IMR-90 (cell line): Measurements from ENCODE around the gene C14orf180. TPM values are rescaled to one million over a fixed set of nuclear protein-coding genes. Genes with fewer than 3 reads are reported as not detected.

Experiments used
- ATAC-seq: fragments of 200-7000 bp; cut with Tn5 transposase; 2 replicates; pipeline ENCODE4 v1.9.1; 2020; ENCODE audit warnings: low read depth, mild to moderate bottlenecking, moderate library complexity
- BruUV-seq: library from RNA; stranded (reverse); fragments of 400-500 nt; replicated peaks from 2 replicates; lab custom pipeline; 2021; lab: Mats Ljungman, UMichigan
- CTCF ChIA-PET: fragments of 300-600 bp; formaldehyde crosslinking; extraction: SDS; loops from one replicate; lab custom pipeline; 2021; ENCODE audit warnings: antibody characterized with exemption; lab: Yijun Ruan, JAX
- POLR2A ChIA-PET: fragments of 300-600 bp; sonication (Branson Sonifier 250); formaldehyde crosslinking; loops from one replicate; lab custom pipeline; 2022; ENCODE audit warnings: antibody characterized with exemption; ENCODE audit not compliant: unreplicated experiment; lab: Charles Lee
- DNase-seq: peaks from one replicate; pipeline ENCODE4 v3.0.0; 2013
- H2AFZ ChIP-seq: replicated peaks from 2 replicates; pipeline ENCODE3; 2013; ENCODE audit warnings: low read length, mild to moderate bottlenecking; ENCODE audit not compliant: poor library complexity
- H2AK5ac ChIP-seq: 2 replicates; pipeline ENCODE4 v1.6.1; 2013; ENCODE audit warnings: low read depth, low read length, inconsistent platforms
- H2AK9ac ChIP-seq: replicated peaks from 2 replicates; pipeline ENCODE3; 2013; ENCODE audit warnings: mild to moderate bottlenecking, low read depth, low read length, moderate library complexity; ENCODE audit not compliant: poor library complexity
- H2BK120ac ChIP-seq: 2 replicates; pipeline ENCODE4 v1.6.1; 2013; ENCODE audit warnings: low read depth, low read length, inconsistent platforms
- H2BK15ac ChIP-seq: 3 replicates; pipeline ENCODE4 v1.6.1; 2013; ENCODE audit warnings: low read depth, low read length, inconsistent platforms
- H2BK20ac ChIP-seq: 2 replicates; pipeline ENCODE4 v1.6.1; 2013; ENCODE audit warnings: low read depth, mild to moderate bottlenecking, inconsistent platforms, low read length, moderate library complexity
- H2BK5ac ChIP-seq: 2 replicates; pipeline ENCODE4 v1.6.1; 2013; ENCODE audit warnings: mild to moderate bottlenecking, low read depth, low read length, inconsistent platforms; ENCODE audit not compliant: poor library complexity, severe bottlenecking
- H3K14ac ChIP-seq: replicated peaks from 2 replicates; pipeline ENCODE4 v1.6.1; 2013; ENCODE audit warnings: low read depth, low read length, inconsistent platforms
- H3K18ac ChIP-seq: 2 replicates; pipeline ENCODE4 v1.6.1; 2013; ENCODE audit warnings: low read depth, low read length, control low read depth
- H3K23ac ChIP-seq: 2 replicates; pipeline ENCODE4 v1.6.1; 2013; ENCODE audit warnings: low read depth, low read length, inconsistent platforms
- H3K27ac ChIP-seq: 2 replicates; pipeline ENCODE4 v1.5.1; 2013; ENCODE audit warnings: mild to moderate bottlenecking, control low read depth, low read length; ENCODE audit not compliant: insufficient read depth
- H3K27me3 ChIP-seq: 2 replicates; pipeline ENCODE4 v1.6.1; 2013; ENCODE audit warnings: low read length; ENCODE audit not compliant: control insufficient read depth, insufficient read depth
- H3K36me3 ChIP-seq: 2 replicates; pipeline ENCODE4 v1.6.1; 2013; ENCODE audit warnings: low read length, mixed read lengths; ENCODE audit not compliant: control insufficient read depth, insufficient read depth
- H3K4ac ChIP-seq: 2 replicates; pipeline ENCODE4 v1.6.1; 2013; ENCODE audit warnings: low read depth, low read length, inconsistent platforms
- H3K4me1 ChIP-seq: 2 replicates; pipeline ENCODE4 v1.6.1; 2013; ENCODE audit warnings: low read length, mixed read lengths; ENCODE audit not compliant: control insufficient read depth, insufficient read depth
- H3K4me2 ChIP-seq: 2 replicates; pipeline ENCODE4 v1.6.1; 2013; ENCODE audit warnings: low read depth, mild to moderate bottlenecking, control low read depth, low read length, moderate library complexity
- H3K4me3 ChIP-seq: 2 replicates; pipeline ENCODE4 v1.5.1; 2013; ENCODE audit warnings: low read depth, mild to moderate bottlenecking, control low read depth, low read length, moderate library complexity; ENCODE audit not compliant: insufficient read depth
- H3K56ac ChIP-seq: 2 replicates; pipeline ENCODE4 v1.6.1; 2013; ENCODE audit warnings: low read length, inconsistent platforms; ENCODE audit not compliant: insufficient read depth; ENCODE audit errors: extremely low read depth
- H3K79me1 ChIP-seq, 2 experiments: 2 replicates each; pipeline ENCODE4 v1.6.1; 2013; ENCODE audit warnings: low read length in 2 of 2, inconsistent platforms in 1 of 2, low read depth in 1 of 2
- H3K9ac ChIP-seq: 2 replicates; pipeline ENCODE4 v1.6.1; 2013; ENCODE audit warnings: low read depth, low read length, control low read depth
- H3K9me1 ChIP-seq: 2 replicates; pipeline ENCODE4 v1.6.1; 2013; ENCODE audit warnings: low read length, inconsistent platforms; ENCODE audit not compliant: insufficient read depth
- H3K9me3 ChIP-seq: 2 replicates; pipeline ENCODE4 v1.6.1; 2013; ENCODE audit warnings: low read length; ENCODE audit not compliant: control insufficient read depth, insufficient read depth
- H4K20me1 ChIP-seq: 2 replicates; pipeline ENCODE4 v1.6.1; 2013; ENCODE audit warnings: low read length, inconsistent platforms; ENCODE audit not compliant: insufficient read depth
- H4K5ac ChIP-seq: 2 replicates; pipeline ENCODE4 v1.6.1; 2013; ENCODE audit warnings: mild to moderate bottlenecking, low read depth, low read length, control low read depth
- H4K8ac ChIP-seq, 2 experiments: 2 replicates each; pipeline ENCODE4 v1.6.1; 2013; ENCODE audit warnings: low read depth in 2 of 2, low read length in 2 of 2, control low read depth in 1 of 2, inconsistent platforms in 1 of 2
- H4K91ac ChIP-seq: 2 replicates; pipeline ENCODE4 v1.6.1; 2013; ENCODE audit warnings: low read depth, low read length, inconsistent platforms; ENCODE audit not compliant: insufficient read depth
- BHLHE40 ChIP-seq: fragments of 150-350 bp; IDR thresholded peaks from 2 replicates; pipeline ENCODE4 v1.6.1; 2016; ENCODE audit warnings: mild to moderate bottlenecking, low read depth, low read length
- CEBPB ChIP-seq: IDR thresholded peaks from 2 replicates; pipeline ENCODE4 v1.6.1; 2012; ENCODE audit warnings: low read depth, low read length, improper control_type of control experiment
- CHD1 ChIP-seq: IDR thresholded peaks from 2 replicates; pipeline ENCODE4 v1.6.1; 2012; ENCODE audit warnings: low read depth, low read length, improper control_type of control experiment
- CTCF ChIP-seq: conservative IDR thresholded peaks from 2 replicates; pipeline ENCODE4 v1.5.1; 2012; ENCODE audit warnings: mild to moderate bottlenecking, low read depth, low read length, improper control_type of control experiment
- FOS ChIP-seq: fragments of 150-350 bp; IDR thresholded peaks from 2 replicates; pipeline ENCODE4 v1.6.1; 2016; ENCODE audit warnings: low read depth, low read length
- MAZ ChIP-seq: IDR thresholded peaks from 2 replicates; pipeline ENCODE4 v1.6.1; 2012; ENCODE audit warnings: low read depth, mild to moderate bottlenecking, low read length, improper control_type of control experiment, moderate library complexity, borderline replicate concordance
- MXI1 ChIP-seq: IDR thresholded peaks from 2 replicates; pipeline ENCODE4 v1.6.1; 2012; ENCODE audit warnings: low read depth, mild to moderate bottlenecking, low read length, moderate library complexity, borderline replicate concordance
- NFE2L2 ChIP-seq: fragments of 150-350 bp; IDR thresholded peaks from 2 replicates; pipeline ENCODE4 v1.6.1; 2016; ENCODE audit warnings: low read depth, mild to moderate bottlenecking, low read length
- POLR2A ChIP-seq: IDR thresholded peaks from 2 replicates; pipeline ENCODE4 v1.6.1; 2012; ENCODE audit warnings: mild to moderate bottlenecking, low read depth, low read length
- RAD21 ChIP-seq: IDR thresholded peaks from 2 replicates; pipeline ENCODE4 v1.6.1; 2012; ENCODE audit warnings: low read length, improper control_type of control experiment
- RCOR1 ChIP-seq: IDR thresholded peaks from 2 replicates; pipeline ENCODE4 v1.6.1; 2012; ENCODE audit warnings: mild to moderate bottlenecking, low read length, improper control_type of control experiment; ENCODE audit not compliant: insufficient replicate concordance
- RFX5 ChIP-seq: IDR thresholded peaks from 2 replicates; pipeline ENCODE4 v1.8.0; 2012; ENCODE audit warnings: low read depth, mild to moderate bottlenecking, low read length, moderate library complexity
- SMC3 ChIP-seq: fragments of 150-350 bp; IDR thresholded peaks from 2 replicates; pipeline ENCODE4 v1.6.1; 2016; ENCODE audit warnings: low read depth, mild to moderate bottlenecking, antibody characterized with exemption, low read length, moderate library complexity
- USF2 ChIP-seq: fragments of 150-350 bp; IDR thresholded peaks from 2 replicates; pipeline ENCODE4 v1.6.1; 2017; ENCODE audit warnings: mild to moderate bottlenecking, antibody characterized with exemption, low read length, low read depth
- WGBS, 2 experiments: methylation state at CpG; one replicate each; pipeline versions ENCODE4 v1.1.5 to v1.1.7; 2013; ENCODE audit warnings: missing lambda C conversion rate in 2 of 2; ENCODE audit not compliant: insufficient read length in 1 of 2; ENCODE audit errors: extremely low coverage in 2 of 2; 5-methylcytosine and 5-hydroxymethylcytosine counted together
- dilution Hi-C: fragments of 300-500 bp; cut with HindIII; formaldehyde crosslinking; loops from one replicate; pipeline ENCODE4 v1.14.3; 2018; ENCODE audit warnings: low sequenced_read_pairs; ENCODE audit not compliant: unreplicated experiment
- in situ Hi-C: fragments of 300-500 bp; cut with MboI; formaldehyde crosslinking; loops from 3 replicates; pipeline ENCODE4 v1.14.3; 2019; ENCODE audit warnings: low sequenced_read_pairs, inconsistent platforms, mixed read lengths
- intact Hi-C: fragments of 100-400 bp; cut with micrococcal nuclease; formaldehyde crosslinking; loops from 2 replicates; pipeline ENCODE4 v1.10.0; 2022
- polyA plus RNA-seq, 3 experiments: library from polyadenylated mRNA; depleted of rRNA; stranded (reverse); fragments of >200 nt; gene quantifications; 2 replicates each; pipeline ENCODE4 v1.2.3, GENCODE V29; 2012; ENCODE audit warnings: low replicate concordance in 1 of 3
- total RNA-seq: library from RNA; depleted of rRNA; stranded (reverse); fragments of >200 nt; gene quantifications from 2 replicates; pipeline ENCODE4 v1.2.3, GENCODE V29; 2012
- TF ChIP-seq, protein P1 (sequence below): fragments of 150-350 bp; IDR thresholded peaks from 2 replicates; pipeline ENCODE4 v1.6.1; 2016; ENCODE audit warnings: low read depth, mild to moderate bottlenecking, low read length, moderate library complexity, borderline replicate concordance

C14orf180 gene
- total and polyA plus RNA-seq, 2 of the 4 experiments (the other 2 are of a cell fraction), result not detected

DNA sequence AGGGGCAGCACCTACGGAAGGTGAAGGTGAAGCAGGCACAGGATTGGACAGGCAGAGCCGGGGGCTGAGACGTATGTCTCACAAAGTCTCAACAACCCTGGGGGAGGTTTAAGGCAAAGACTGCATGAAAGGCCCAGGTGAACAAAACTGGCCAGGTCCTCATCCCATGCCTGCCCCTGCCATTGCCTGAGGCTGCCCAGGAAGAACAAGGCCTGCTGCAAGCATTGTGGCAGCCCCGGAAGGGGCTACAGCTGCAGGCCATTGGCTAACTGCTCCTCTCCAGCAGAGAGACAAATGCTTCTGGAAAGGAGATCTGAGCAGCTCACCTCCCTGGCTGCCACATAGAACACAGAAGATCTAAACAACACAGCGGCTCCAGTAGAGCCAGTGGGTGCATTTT is 45.4 kb downstream of the C14orf180 start:
- in situ Hi-C loops (loop anchor here (25.0 kb wide), 1 partner anchor 538 kb away; the partner anchor contains the start of gene ASPG), intact Hi-C loops (no loop called here), dilution Hi-C loops (no loop called here)
- no peak overlapping the region for H2AK5ac ChIP-seq
- H4K20me1 ChIP-seq, result no peaks in the 10 kb centered on the region
- H3K14ac ChIP-seq, result no peak overlapping the region
- no peak overlapping the region for H4K5ac ChIP-seq
- POLR2A ChIA-PET, result no interaction called here
- H3K4me2 ChIP-seq, result no peak overlapping the region
- peaks cover 19% of the 10 kb centered on the region for H3K27me3 ChIP-seq
- ATAC-seq (no peak), DNase-seq (no peak)
- no TSS peak for BruUV-seq
- H3K9ac ChIP-seq, result no peak overlapping the region
- 42% methylated on average over 2 of the region's 5 CpGs; no CpG with 5 or more reads in 1 of the 2 experiments for WGBS, 2 experiments
- H2AK9ac ChIP-seq, result no peak overlapping the region
- no peak overlapping the region for H2BK20ac ChIP-seq
- CTCF ChIA-PET, result interaction anchor here (0.5 kb wide), 1 partner anchor 194 kb away, joined by 3 read pairs; no protein-coding TSS in a partner anchor
- no peak overlapping the region for H4K91ac ChIP-seq
- no peak overlapping the region for H2BK5ac ChIP-seq
- H3K27ac ChIP-seq, result no peak overlapping the region
- H3K79me1 ChIP-seq, result no peaks in the 10 kb centered on the region
- no peak for TF ChIP-seq CTCF
- no peak for TF ChIP-seq RFX5
- TF ChIP-seq RAD21, result no peak
- no peak for TF ChIP-seq POLR2A
- no peak for TF ChIP-seq FOS
- TF ChIP-seq RCOR1, result no peak
- no peak for TF ChIP-seq BHLHE40
- no peak for TF ChIP-seq CEBPB
- TF ChIP-seq NFE2L2, result no peak
- no peak for TF ChIP-seq MAZ
- no peak for TF ChIP-seq CHD1
- TF ChIP-seq, protein P1, sequence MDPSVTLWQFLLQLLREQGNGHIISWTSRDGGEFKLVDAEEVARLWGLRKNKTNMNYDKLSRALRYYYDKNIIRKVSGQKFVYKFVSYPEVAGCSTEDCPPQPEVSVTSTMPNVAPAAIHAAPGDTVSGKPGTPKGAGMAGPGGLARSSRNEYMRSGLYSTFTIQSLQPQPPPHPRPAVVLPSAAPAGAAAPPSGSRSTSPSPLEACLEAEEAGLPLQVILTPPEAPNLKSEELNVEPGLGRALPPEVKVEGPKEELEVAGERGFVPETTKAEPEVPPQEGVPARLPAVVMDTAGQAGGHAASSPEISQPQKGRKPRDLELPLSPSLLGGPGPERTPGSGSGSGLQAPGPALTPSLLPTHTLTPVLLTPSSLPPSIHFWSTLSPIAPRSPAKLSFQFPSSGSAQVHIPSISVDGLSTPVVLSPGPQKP, result no peak
- no peak for TF ChIP-seq USF2
- no peak for TF ChIP-seq SMC3
- no peak for TF ChIP-seq MXI1
- H3K9me3 ChIP-seq, result peaks cover 6% of the 10 kb centered on the region
- H3K56ac ChIP-seq, result no peak overlapping the region
- no peak overlapping the region for H2AFZ ChIP-seq
- no peak overlapping the region for H2BK15ac ChIP-seq
- no peak overlapping the region for H3K4ac ChIP-seq
- no peaks in the 10 kb centered on the region for H3K9me1 ChIP-seq
- no peak overlapping the region for H4K8ac ChIP-seq
- no peak overlapping the region for H2BK120ac ChIP-seq
- H3K23ac ChIP-seq, result no peak overlapping the region
- H3K36me3 ChIP-seq, result no peaks in the 10 kb centered on the region
- no peaks in the 10 kb centered on the region for H3K4me1 ChIP-seq
- H3K4me3 ChIP-seq, result no peak overlapping the region
- H3K18ac ChIP-seq, result no peak overlapping the region
